ENCODE measurements around the gene ZNF426.

DNA sequence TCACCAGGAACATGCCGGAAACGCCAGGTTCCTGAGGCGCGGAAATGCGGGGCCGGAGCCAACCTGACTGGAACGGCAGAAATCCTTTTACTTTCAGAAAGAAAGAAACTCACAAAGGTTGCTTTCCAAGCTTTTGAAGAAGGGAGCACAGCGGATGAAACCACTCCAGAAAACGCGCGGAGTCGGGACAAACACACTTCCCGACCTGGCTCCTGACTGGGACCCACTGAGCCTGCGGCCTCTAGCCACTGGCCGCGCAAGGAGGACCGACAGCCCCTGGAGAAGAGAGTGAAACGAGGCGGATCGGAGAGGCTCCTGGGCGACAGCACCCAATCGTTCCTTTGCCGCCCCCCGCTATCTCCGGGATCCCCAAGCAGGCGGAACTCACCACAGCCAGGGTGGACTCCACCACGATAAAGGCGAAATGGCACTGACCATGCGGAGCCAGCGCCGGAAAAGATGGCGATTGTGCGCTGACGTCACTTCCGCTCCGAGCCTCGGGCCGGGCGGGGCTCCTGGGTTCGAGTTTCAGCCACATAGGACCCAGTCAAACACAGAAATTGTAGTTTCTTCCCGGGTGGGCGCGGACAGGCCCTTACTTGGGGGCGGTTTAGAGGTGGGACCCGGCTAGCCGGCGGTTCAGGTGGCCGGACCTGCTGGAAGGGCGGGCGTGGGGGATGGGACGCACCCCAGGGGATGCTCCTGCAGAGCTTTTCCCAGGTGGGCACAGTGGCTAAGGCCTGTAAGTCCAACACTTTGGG is 45.8 kb upstream of the ZNF426 start, which contains the start of gene ZNF121:
- TF ChIP-seq SP1 (IDR thresholded peaks at IDR 0.05) (no peak), SUZ12 (IDR thresholded peaks at IDR 0.05) (no peak)

All from HEK293T (cell line).